SK-N-SH treated with all-trans-retinoic acid at 6 μM for 48 hours (cell line): Measurements from ENCODE around the gene KCND1.

Source experiments
- ATAC-seq: fragments of 200-7000 bp; cut with Tn5 transposase; 3 replicates; pipeline ENCODE4 v1.9.1; 2020; ENCODE audit warnings: mild to moderate bottlenecking, moderate library complexity
- BACH2 ChIP-seq: fragments of 250-450 bp; sonication (Bioruptor Pico); IDR thresholded peaks from 2 replicates; pipeline ENCODE4 v1.9.0; 2021; ENCODE audit warnings: mild to moderate bottlenecking, borderline replicate concordance
- CREB5 ChIP-seq: fragments of 250-450 bp; sonication (Bioruptor Pico); IDR thresholded peaks from 2 replicates; pipeline ENCODE4 v1.5.1; 2020; ENCODE audit warnings: low read depth, mild to moderate bottlenecking, moderate library complexity
- CSDC2 ChIP-seq: fragments of 250-450 bp; sonication (Bioruptor Pico); IDR thresholded peaks from 2 replicates; pipeline ENCODE4 v1.5.0; 2020; ENCODE audit warnings: mild to moderate bottlenecking, moderate library complexity
- GLIS3 ChIP-seq: fragments of 250-450 bp; sonication (Bioruptor Pico); IDR thresholded peaks from 2 replicates; pipeline ENCODE4 v1.5.0; 2020; ENCODE audit warnings: mild to moderate bottlenecking, moderate library complexity
- ISL1 ChIP-seq: fragments of 250-450 bp; sonication (Bioruptor Pico); IDR thresholded peaks from 2 replicates; pipeline ENCODE4 v2.1.2; 2022; ENCODE audit warnings: mild to moderate bottlenecking, moderate library complexity
- OSR1 ChIP-seq: fragments of 250-450 bp; sonication (Bioruptor Pico); IDR thresholded peaks from 2 replicates; pipeline ENCODE4 v1.8.0; 2022; ENCODE audit warnings: moderate library complexity, mild to moderate bottlenecking, inconsistent platforms
- PATZ1 ChIP-seq: fragments of 250-450 bp; sonication (Bioruptor Pico); IDR thresholded peaks from 2 replicates; pipeline ENCODE4 v1.8.0; 2020; ENCODE audit warnings: mild to moderate bottlenecking, moderate library complexity, borderline replicate concordance
- PPARA ChIP-seq: fragments of 250-450 bp; sonication (Bioruptor Pico); IDR thresholded peaks from 2 replicates; pipeline ENCODE4 v1.5.0; 2020; ENCODE audit warnings: mild to moderate bottlenecking, borderline replicate concordance
- RARB ChIP-seq: fragments of 250-450 bp; sonication (Bioruptor Pico); IDR thresholded peaks from 2 replicates; pipeline ENCODE4 v1.8.0; 2021; ENCODE audit warnings: mild to moderate bottlenecking, moderate library complexity
- SNAI2 ChIP-seq: fragments of 250-450 bp; sonication (Bioruptor Pico); IDR thresholded peaks from 2 replicates; pipeline ENCODE4 v1.5.0; 2020; ENCODE audit warnings: mild to moderate bottlenecking, moderate library complexity
- TCF4 ChIP-seq: fragments of 250-450 bp; sonication (Bioruptor Pico); IDR thresholded peaks from 2 replicates; pipeline ENCODE4 v1.8.0; 2021; ENCODE audit warnings: mild to moderate bottlenecking, moderate library complexity, borderline replicate concordance
- TOX ChIP-seq: fragments of 250-450 bp; sonication (Bioruptor Pico); IDR thresholded peaks from 2 replicates; pipeline ENCODE4 v1.8.0; 2021; ENCODE audit warnings: mild to moderate bottlenecking, moderate library complexity, borderline replicate concordance
- TSHZ2 ChIP-seq: fragments of 250-450 bp; sonication (Bioruptor Pico); IDR thresholded peaks from 2 replicates; pipeline ENCODE4 v1.5.0; 2020; ENCODE audit warnings: mild to moderate bottlenecking, moderate library complexity
- ZC3H10 ChIP-seq: fragments of 250-450 bp; sonication (Bioruptor Pico); IDR thresholded peaks from 2 replicates; pipeline ENCODE4 v1.5.1; 2021; ENCODE audit warnings: mild to moderate bottlenecking, moderate library complexity
- ZFP3 ChIP-seq: fragments of 250-450 bp; sonication (Bioruptor Pico); IDR thresholded peaks from 2 replicates; pipeline ENCODE4 v1.5.0; 2020; ENCODE audit warnings: mild to moderate bottlenecking, moderate library complexity
- ZFP30 ChIP-seq: fragments of 450-650 bp; formaldehyde crosslinking; IDR thresholded peaks from 2 replicates; pipeline ENCODE4 v1.5.0; 2022; ENCODE audit warnings: mild to moderate bottlenecking, moderate library complexity
- ZNF565 ChIP-seq: fragments of 450-650 bp; formaldehyde crosslinking; conservative IDR thresholded peaks from 2 replicates; pipeline ENCODE4 v1.5.0; 2020; ENCODE audit warnings: low read depth, mild to moderate bottlenecking, moderate library complexity
- ZNF8 ChIP-seq: fragments of 450-650 bp; formaldehyde crosslinking; IDR thresholded peaks from 2 replicates; pipeline ENCODE4 v1.5.0; 2020; ENCODE audit warnings: mild to moderate bottlenecking, moderate library complexity
- TF ChIP-seq, protein P1 (sequence below): fragments of 250-450 bp; sonication (Bioruptor Pico); IDR thresholded peaks from 2 replicates; pipeline ENCODE4 v1.8.0; 2021; ENCODE audit warnings: low read depth, mild to moderate bottlenecking, moderate library complexity, borderline replicate concordance

Gene KCND1

GRCh38 chrX:48924270-48924669, 47.4 kb downstream of the KCND1 start:
- no peak for ATAC-seq
- TF ChIP-seq ZNF565 (CRISPR knock-in tag) (no peak), SNAI2 (no peak), TCF4 (CRISPR knock-in tag) (no peak), PATZ1 (CRISPR knock-in tag) (no peak), TOX (CRISPR knock-in tag) (no peak), ZNF8 (no peak), ZFP3 (CRISPR knock-in tag) (no peak), CSDC2 (no peak), CREB5 (CRISPR knock-in tag) (no peak), PPARA (CRISPR knock-in tag) (no peak), GLIS3 (CRISPR knock-in tag) (no peak), BACH2 (CRISPR knock-in tag) (no peak), ISL1 (no peak), ZFP30 (CRISPR knock-in tag) (no peak), TSHZ2 (no peak), OSR1 (no peak)

DNA sequence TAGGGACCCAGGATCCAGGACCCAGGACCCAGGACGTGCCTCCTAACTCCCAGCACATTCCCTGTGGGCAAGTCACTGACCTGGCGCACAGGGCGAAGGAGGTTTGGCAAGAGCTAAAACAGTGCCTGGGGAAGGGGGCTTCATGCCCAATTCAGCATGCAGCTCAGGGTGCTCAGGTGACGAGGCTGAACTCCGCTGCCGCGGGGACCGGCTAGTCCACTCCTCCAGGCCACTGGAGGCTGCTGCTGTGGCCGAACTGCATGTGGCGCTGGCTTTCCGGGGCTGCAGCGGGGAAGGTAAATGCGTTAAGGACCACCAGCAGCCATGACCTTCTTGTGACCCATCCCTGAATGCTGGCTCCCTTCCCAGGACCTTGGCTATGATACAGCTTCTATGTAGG, 47.9 kb downstream of the KCND1 start:
- ATAC-seq = no peak
- no peak for TF ChIP-seq CREB5 (CRISPR knock-in tag)
- no peak for TF ChIP-seq ISL1
- no peak for TF ChIP-seq GLIS3 (CRISPR knock-in tag)
- TF ChIP-seq, protein P1, sequence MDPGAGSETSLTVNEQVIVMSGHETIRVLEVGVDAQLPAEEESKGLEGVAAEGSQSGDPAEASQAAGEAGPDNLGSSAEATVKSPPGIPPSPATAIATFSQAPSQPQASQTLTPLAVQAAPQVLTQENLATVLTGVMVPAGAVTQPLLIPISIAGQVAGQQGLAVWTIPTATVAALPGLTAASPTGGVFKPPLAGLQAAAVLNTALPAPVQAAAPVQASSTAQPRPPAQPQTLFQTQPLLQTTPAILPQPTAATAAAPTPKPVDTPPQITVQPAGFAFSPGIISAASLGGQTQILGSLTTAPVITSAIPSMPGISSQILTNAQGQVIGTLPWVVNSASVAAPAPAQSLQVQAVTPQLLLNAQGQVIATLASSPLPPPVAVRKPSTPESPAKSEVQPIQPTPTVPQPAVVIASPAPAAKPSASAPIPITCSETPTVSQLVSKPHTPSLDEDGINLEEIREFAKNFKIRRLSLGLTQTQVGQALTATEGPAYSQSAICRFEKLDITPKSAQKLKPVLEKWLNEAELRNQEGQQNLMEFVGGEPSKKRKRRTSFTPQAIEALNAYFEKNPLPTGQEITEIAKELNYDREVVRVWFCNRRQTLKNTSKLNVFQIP = no peak
- TF ChIP-seq ZC3H10 = no peak
- no peak for TF ChIP-seq TSHZ2
- no peak for TF ChIP-seq RARB (CRISPR knock-in tag)
- TF ChIP-seq PATZ1 (CRISPR knock-in tag) = no peak
- TF ChIP-seq OSR1 = no peak
- TF ChIP-seq ZFP3 (CRISPR knock-in tag) = no peak
- TF ChIP-seq, all 23 proteins: peak for 0
